SK-N-SH treated with all-trans-retinoic acid at 6 μM for 48 hours (cell line): Measurements from ENCODE around the gene CLCN6.

Experiments used
- ATAC-seq: fragments of 200-7000 bp; cut with Tn5 transposase; 3 replicates; pipeline ENCODE4 v1.9.1; 2020; ENCODE audit warnings: mild to moderate bottlenecking, moderate library complexity
- ARNTL ChIP-seq: fragments of 450-650 bp; formaldehyde crosslinking; IDR thresholded peaks from 2 replicates; pipeline ENCODE4 v1.5.0; 2020; ENCODE audit warnings: low read depth, mild to moderate bottlenecking, moderate library complexity, borderline replicate concordance
- BACH2 ChIP-seq: fragments of 250-450 bp; sonication (Bioruptor Pico); IDR thresholded peaks from 2 replicates; pipeline ENCODE4 v1.9.0; 2021; ENCODE audit warnings: mild to moderate bottlenecking, borderline replicate concordance
- CSDC2 ChIP-seq: fragments of 250-450 bp; sonication (Bioruptor Pico); IDR thresholded peaks from 2 replicates; pipeline ENCODE4 v1.5.0; 2020; ENCODE audit warnings: mild to moderate bottlenecking, moderate library complexity
- ESRRG ChIP-seq: fragments of 250-450 bp; sonication (Bioruptor Pico); IDR thresholded peaks from 2 replicates; pipeline ENCODE4 v1.6.1; 2021; ENCODE audit warnings: mild to moderate bottlenecking
- GLIS3 ChIP-seq: fragments of 250-450 bp; sonication (Bioruptor Pico); IDR thresholded peaks from 2 replicates; pipeline ENCODE4 v1.5.0; 2020; ENCODE audit warnings: mild to moderate bottlenecking, moderate library complexity
- ISL1 ChIP-seq: fragments of 250-450 bp; sonication (Bioruptor Pico); IDR thresholded peaks from 2 replicates; pipeline ENCODE4 v2.1.2; 2022; ENCODE audit warnings: mild to moderate bottlenecking, moderate library complexity
- POU6F1 ChIP-seq: fragments of 250-450 bp; sonication (Bioruptor Pico); IDR thresholded peaks from 2 replicates; pipeline ENCODE4 v1.8.0; 2021; ENCODE audit warnings: low read depth, mild to moderate bottlenecking, moderate library complexity, borderline replicate concordance
- PPARA ChIP-seq: fragments of 250-450 bp; sonication (Bioruptor Pico); IDR thresholded peaks from 2 replicates; pipeline ENCODE4 v1.5.0; 2020; ENCODE audit warnings: mild to moderate bottlenecking, borderline replicate concordance
- RARB ChIP-seq: fragments of 250-450 bp; sonication (Bioruptor Pico); IDR thresholded peaks from 2 replicates; pipeline ENCODE4 v1.8.0; 2021; ENCODE audit warnings: mild to moderate bottlenecking, moderate library complexity
- TOX ChIP-seq: fragments of 250-450 bp; sonication (Bioruptor Pico); IDR thresholded peaks from 2 replicates; pipeline ENCODE4 v1.8.0; 2021; ENCODE audit warnings: mild to moderate bottlenecking, moderate library complexity, borderline replicate concordance
- ZC3H10 ChIP-seq: fragments of 250-450 bp; sonication (Bioruptor Pico); IDR thresholded peaks from 2 replicates; pipeline ENCODE4 v1.5.1; 2021; ENCODE audit warnings: mild to moderate bottlenecking, moderate library complexity
- ZFP30 ChIP-seq: fragments of 450-650 bp; formaldehyde crosslinking; IDR thresholded peaks from 2 replicates; pipeline ENCODE4 v1.5.0; 2022; ENCODE audit warnings: mild to moderate bottlenecking, moderate library complexity
- ZNF565 ChIP-seq: fragments of 450-650 bp; formaldehyde crosslinking; conservative IDR thresholded peaks from 2 replicates; pipeline ENCODE4 v1.5.0; 2020; ENCODE audit warnings: low read depth, mild to moderate bottlenecking, moderate library complexity
- ZNF70 ChIP-seq: fragments of 450-650 bp; formaldehyde crosslinking; IDR thresholded peaks from 2 replicates; pipeline ENCODE4 v1.5.0; 2020; ENCODE audit warnings: mild to moderate bottlenecking, moderate library complexity
- ZNF8 ChIP-seq: fragments of 450-650 bp; formaldehyde crosslinking; IDR thresholded peaks from 2 replicates; pipeline ENCODE4 v1.5.0; 2020; ENCODE audit warnings: mild to moderate bottlenecking, moderate library complexity
- TF ChIP-seq, protein P1 (sequence below): fragments of 250-450 bp; sonication (Bioruptor Pico); IDR thresholded peaks from 2 replicates; pipeline ENCODE4 v1.5.1; 2021; ENCODE audit warnings: mild to moderate bottlenecking, moderate library complexity
- TF ChIP-seq, protein P2 (sequence below): fragments of 250-450 bp; sonication (Bioruptor Pico); IDR thresholded peaks from 2 replicates; pipeline ENCODE4 v1.5.0; 2020; ENCODE audit warnings: mild to moderate bottlenecking, moderate library complexity
- TF ChIP-seq, protein P3 (sequence below): fragments of 250-450 bp; sonication (Bioruptor Pico); IDR thresholded peaks from 2 replicates; pipeline ENCODE4 v1.5.1; 2020; ENCODE audit warnings: low read depth, mild to moderate bottlenecking, moderate library complexity

Gene CLCN6

DNA sequence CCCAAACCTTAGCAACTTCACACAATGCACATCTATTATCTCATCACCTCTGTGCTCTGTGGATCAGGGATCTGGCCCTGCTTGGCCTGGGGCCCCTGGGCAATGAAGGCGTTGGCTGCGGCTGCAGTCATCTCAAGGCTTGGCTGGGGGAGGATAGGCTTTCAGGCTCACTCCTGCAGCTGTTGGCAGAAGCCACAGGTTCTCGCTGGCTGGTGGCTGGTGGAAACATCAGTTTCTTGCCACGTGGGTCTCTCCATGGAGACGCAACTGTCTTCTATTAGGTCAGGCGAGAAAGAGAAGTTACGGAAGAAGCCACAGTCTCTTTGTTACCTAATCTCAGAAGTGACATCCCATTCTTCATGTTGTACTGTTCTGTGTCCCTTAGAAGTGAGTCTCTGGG, 45.2 kb downstream of the CLCN6 start (continued):
- TF ChIP-seq ISL1 (CRISPR knock-in tag) (no peak), POU6F1 (CRISPR knock-in tag) (no peak), ZC3H10 (CRISPR knock-in tag) (no peak), ZNF8 (CRISPR knock-in tag) (no peak)
- TF ChIP-seq, protein P1, sequence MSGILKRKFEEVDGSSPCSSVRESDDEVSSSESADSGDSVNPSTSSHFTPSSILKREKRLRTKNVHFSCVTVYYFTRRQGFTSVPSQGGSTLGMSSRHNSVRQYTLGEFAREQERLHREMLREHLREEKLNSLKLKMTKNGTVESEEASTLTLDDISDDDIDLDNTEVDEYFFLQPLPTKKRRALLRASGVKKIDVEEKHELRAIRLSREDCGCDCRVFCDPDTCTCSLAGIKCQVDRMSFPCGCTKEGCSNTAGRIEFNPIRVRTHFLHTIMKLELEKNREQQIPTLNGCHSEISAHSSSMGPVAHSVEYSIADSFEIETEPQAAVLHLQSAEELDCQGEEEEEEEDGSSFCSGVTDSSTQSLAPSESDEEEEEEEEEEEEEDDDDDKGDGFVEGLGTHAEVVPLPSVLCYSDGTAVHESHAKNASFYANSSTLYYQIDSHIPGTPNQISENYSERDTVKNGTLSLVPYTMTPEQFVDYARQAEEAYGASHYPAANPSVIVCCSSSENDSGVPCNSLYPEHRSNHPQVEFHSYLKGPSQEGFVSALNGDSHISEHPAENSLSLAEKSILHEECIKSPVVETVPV (CRISPR knock-in tag) = no peak

DNA sequence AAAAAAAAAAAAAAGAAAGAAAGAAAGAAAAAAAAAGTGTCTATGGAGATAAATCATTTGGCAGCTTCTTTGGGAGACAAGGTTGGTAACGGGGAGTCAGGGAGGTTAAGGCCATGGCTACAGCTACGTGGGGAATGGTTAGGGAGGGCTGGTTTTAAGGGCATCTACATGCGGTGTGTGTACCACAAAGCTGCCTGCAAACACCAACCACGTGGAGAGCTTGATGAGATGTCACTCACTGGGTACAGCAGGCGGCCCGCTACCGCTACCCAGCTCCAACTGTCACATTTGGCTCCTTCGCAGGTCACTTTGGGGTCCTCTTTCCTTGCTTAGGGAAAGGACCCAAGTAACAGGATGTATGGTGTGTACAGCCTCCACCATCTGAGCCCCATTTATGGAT, 48.5 kb downstream of the CLCN6 start:
- ATAC-seq = no peak
- TF ChIP-seq, protein P2, sequence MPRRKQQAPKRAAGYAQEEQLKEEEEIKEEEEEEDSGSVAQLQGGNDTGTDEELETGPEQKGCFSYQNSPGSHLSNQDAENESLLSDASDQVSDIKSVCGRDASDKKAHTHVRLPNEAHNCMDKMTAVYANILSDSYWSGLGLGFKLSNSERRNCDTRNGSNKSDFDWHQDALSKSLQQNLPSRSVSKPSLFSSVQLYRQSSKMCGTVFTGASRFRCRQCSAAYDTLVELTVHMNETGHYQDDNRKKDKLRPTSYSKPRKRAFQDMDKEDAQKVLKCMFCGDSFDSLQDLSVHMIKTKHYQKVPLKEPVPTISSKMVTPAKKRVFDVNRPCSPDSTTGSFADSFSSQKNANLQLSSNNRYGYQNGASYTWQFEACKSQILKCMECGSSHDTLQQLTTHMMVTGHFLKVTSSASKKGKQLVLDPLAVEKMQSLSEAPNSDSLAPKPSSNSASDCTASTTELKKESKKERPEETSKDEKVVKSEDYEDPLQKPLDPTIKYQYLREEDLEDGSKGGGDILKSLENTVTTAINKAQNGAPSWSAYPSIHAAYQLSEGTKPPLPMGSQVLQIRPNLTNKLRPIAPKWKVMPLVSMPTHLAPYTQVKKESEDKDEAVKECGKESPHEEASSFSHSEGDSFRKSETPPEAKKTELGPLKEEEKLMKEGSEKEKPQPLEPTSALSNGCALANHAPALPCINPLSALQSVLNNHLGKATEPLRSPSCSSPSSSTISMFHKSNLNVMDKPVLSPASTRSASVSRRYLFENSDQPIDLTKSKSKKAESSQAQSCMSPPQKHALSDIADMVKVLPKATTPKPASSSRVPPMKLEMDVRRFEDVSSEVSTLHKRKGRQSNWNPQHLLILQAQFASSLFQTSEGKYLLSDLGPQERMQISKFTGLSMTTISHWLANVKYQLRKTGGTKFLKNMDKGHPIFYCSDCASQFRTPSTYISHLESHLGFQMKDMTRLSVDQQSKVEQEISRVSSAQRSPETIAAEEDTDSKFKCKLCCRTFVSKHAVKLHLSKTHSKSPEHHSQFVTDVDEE (CRISPR knock-in tag) = no peak

DNA sequence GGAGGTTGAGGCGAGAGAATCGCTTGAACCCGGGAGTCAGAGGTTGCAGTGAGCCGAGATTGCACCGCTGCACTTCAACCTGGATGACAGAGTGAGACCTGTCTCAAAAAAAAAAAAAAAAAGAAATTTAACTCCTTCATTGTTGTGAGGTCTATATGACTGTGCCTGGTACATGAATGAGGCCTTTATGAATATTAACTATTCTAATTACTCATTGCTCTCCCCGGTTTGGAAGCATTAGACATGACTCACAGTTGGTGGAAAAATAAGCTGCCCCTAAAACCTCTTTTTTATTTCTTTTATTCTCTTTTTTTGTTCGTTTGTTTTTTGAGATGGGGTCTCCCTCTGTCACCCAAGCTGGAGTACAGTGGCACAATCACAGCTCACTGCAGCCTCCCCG, 49.4 kb downstream of the CLCN6 start:
- TF ChIP-seq, protein P3, sequence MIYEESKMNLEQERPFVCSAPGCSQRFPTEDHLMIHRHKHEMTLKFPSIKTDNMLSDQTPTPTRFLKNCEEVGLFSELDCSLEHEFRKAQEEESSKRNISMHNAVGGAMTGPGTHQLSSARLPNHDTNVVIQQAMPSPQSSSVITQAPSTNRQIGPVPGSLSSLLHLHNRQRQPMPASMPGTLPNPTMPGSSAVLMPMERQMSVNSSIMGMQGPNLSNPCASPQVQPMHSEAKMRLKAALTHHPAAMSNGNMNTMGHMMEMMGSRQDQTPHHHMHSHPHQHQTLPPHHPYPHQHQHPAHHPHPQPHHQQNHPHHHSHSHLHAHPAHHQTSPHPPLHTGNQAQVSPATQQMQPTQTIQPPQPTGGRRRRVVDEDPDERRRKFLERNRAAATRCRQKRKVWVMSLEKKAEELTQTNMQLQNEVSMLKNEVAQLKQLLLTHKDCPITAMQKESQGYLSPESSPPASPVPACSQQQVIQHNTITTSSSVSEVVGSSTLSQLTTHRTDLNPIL (CRISPR knock-in tag) = no peak
- TF ChIP-seq PPARA (CRISPR knock-in tag) (no peak), ISL1 (CRISPR knock-in tag) (no peak), ZNF8 (CRISPR knock-in tag) (no peak), ZC3H10 (CRISPR knock-in tag) (no peak)
- TF ChIP-seq, protein P2 (CRISPR knock-in tag) = no peak
- TF ChIP-seq, protein P1 (CRISPR knock-in tag) = no peak
- ATAC-seq = no peak

DNA sequence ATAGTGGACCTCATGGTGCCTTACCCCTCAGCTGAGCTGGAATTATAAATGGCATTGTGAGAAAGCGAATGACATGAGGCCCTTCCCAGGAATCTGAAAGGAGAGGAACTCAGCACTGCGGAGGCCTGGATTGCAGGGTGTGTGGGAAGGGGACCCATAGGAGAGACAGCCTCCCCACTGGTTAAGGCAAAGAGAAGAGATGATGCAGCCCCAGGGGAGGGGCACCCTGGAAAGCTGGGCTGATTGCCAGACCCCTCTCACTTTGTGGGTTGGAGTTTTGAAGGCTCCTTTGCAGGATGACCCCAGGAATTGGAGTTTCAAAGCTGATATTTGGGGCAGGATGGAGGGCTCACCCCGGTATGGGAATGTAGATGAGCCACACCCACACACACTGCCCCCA, 50.7 kb downstream of the CLCN6 start:
- ATAC-seq = no peak
- no peak for TF ChIP-seq TOX (CRISPR knock-in tag)
- TF ChIP-seq BACH2 (CRISPR knock-in tag) = no peak
- no peak for TF ChIP-seq ZNF565 (CRISPR knock-in tag)
- no peak for TF ChIP-seq ESRRG (CRISPR knock-in tag)
- TF ChIP-seq ZFP30 (CRISPR knock-in tag) = no peak
- TF ChIP-seq, protein P2 (CRISPR knock-in tag) = no peak
- TF ChIP-seq ZNF70 = no peak
- TF ChIP-seq ARNTL (CRISPR knock-in tag) = no peak
- TF ChIP-seq ISL1 (CRISPR knock-in tag) = no peak
- no peak for TF ChIP-seq RARB (CRISPR knock-in tag)
- TF ChIP-seq, protein P1 (CRISPR knock-in tag) = no peak
- TF ChIP-seq GLIS3 (CRISPR knock-in tag) = no peak
- TF ChIP-seq PPARA (CRISPR knock-in tag) = no peak
- no peak for TF ChIP-seq CSDC2 (CRISPR knock-in tag)
- TF ChIP-seq ZNF8 (CRISPR knock-in tag) = no peak
